OCI-LY3 (cell line): Measurements from ENCODE around the gene CDCP2.
"Not testable (repeated sequence)": the region's sequence is repeated elsewhere in the genome, so short reads cannot be mapped to it uniquely, and the experiment has no call there.

Experiments used
- H2AFZ ChIP-seq: fragments of 200-600, 300-600 bp; shearing (Covaris generic); 2 replicates; pipeline ENCODE4 v1.6.0; 2014; ENCODE audit warnings: antibody characterized with exemption, low read depth, low read length
- H3K27ac ChIP-seq: fragments of 200-600, 300-600 bp; sonication (generic); 2 replicates; pipeline ENCODE4 v1.5.1; 2014; ENCODE audit warnings: mild to moderate bottlenecking, low read length, moderate library complexity, mixed read lengths
- H3K27me3 ChIP-seq: fragments of 200-600, 300-600 bp; sonication (generic); 2 replicates; pipeline ENCODE4 v1.6.1; 2014; ENCODE audit warnings: low read depth, low read length, mixed read lengths
- H3K36me3 ChIP-seq: fragments of 200-600, 300-600 bp; sonication (generic); replicated peaks from 2 replicates; pipeline ENCODE3; 2014; ENCODE audit warnings: low read depth, low read length, mixed read lengths
- H3K4me1 ChIP-seq: fragments of 300-600, 200-600 bp; sonication (generic); 2 replicates; pipeline ENCODE4 v1.6.1; 2014; ENCODE audit warnings: low read length, mixed read lengths
- H3K4me2 ChIP-seq: fragments of 200-600, 300-600 bp; sonication (generic); 2 replicates; pipeline ENCODE4 v1.6.1; 2014; ENCODE audit warnings: low read length, mixed read lengths
- H3K4me3 ChIP-seq: fragments of 300-600, 200-600 bp; sonication (generic); 2 replicates; pipeline ENCODE4 v1.5.1; 2014; ENCODE audit warnings: antibody characterized with exemption, mild to moderate bottlenecking, low read length, moderate library complexity
- H3K79me2 ChIP-seq: fragments of 300-600, 200-600 bp; shearing (Covaris generic); 2 replicates; pipeline ENCODE4 v1.6.1; 2014; ENCODE audit warnings: mild to moderate bottlenecking, low read length, mixed read lengths
- H3K9ac ChIP-seq: fragments of 300-600, 200-600 bp; shearing (Covaris generic); 2 replicates; pipeline ENCODE4 v1.6.0; 2014; ENCODE audit warnings: mild to moderate bottlenecking, low read length, moderate library complexity
- H3K9me3 ChIP-seq: fragments of 200-600, 300-600 bp; shearing (Covaris generic); 2 replicates; pipeline ENCODE4 v1.6.1; 2014; ENCODE audit warnings: low read length, mixed read lengths; ENCODE audit not compliant: insufficient read depth
- H4K20me1 ChIP-seq: fragments of 200-600, 300-600 bp; sonication (generic); 2 replicates; pipeline ENCODE4 v1.6.1; 2016; ENCODE audit warnings: low read length, mixed read lengths; ENCODE audit not compliant: insufficient read depth
- EZH2phosphoT487 ChIP-seq: fragments of 200-600 bp; shearing (Covaris generic); IDR thresholded peaks from 2 replicates; pipeline ENCODE4 v1.6.1; 2018; ENCODE audit warnings: antibody characterized with exemption, mixed run types, low read depth
- TF ChIP-seq, protein P1 (sequence below): fragments of 200-600, 300-600 bp; sonication (generic); IDR thresholded peaks from 2 replicates; pipeline ENCODE4 v1.5.1; 2014; ENCODE audit warnings: antibody characterized with exemption, low read length, low read depth

The CDCP2 gene

DNA sequence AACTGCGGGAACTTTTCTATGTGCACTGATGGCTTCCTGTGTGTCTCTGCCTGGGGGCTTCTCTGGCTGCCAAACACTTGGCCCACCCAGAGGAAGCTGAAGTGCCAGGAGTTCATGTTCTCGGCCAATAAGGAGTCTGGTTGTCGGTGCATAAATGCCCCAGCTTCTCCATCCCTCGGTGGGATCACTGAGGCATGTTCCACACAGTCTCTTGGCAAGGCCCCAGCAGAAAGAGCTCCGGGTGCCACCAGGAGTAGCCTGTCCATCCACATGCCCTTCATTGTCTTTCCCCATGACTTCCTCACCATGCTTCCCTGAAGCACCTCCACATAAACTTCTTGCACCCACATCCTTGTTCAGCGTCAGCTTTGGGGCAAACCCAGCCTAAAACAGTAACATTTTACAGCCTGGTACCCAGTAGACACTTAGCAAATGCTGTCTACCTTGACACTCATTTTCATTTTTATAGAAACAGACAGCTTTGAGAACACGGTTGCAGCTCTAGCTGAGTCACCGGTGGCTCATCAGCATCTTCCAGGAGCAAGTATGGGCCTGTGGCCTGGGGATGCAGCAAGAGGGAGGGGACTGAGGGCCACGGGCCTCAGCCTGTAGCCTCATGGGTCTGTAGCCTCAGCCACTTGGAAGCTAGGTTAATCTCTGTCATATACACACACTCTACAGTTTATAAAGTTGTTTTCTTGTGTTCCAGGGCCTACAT lies 14.8 kb upstream of the CDCP2 start:
- H4K20me1 ChIP-seq = no peaks in the 10 kb centered on the region
- no peak for TF ChIP-seq EZH2phosphoT487
- TF ChIP-seq, protein P1, sequence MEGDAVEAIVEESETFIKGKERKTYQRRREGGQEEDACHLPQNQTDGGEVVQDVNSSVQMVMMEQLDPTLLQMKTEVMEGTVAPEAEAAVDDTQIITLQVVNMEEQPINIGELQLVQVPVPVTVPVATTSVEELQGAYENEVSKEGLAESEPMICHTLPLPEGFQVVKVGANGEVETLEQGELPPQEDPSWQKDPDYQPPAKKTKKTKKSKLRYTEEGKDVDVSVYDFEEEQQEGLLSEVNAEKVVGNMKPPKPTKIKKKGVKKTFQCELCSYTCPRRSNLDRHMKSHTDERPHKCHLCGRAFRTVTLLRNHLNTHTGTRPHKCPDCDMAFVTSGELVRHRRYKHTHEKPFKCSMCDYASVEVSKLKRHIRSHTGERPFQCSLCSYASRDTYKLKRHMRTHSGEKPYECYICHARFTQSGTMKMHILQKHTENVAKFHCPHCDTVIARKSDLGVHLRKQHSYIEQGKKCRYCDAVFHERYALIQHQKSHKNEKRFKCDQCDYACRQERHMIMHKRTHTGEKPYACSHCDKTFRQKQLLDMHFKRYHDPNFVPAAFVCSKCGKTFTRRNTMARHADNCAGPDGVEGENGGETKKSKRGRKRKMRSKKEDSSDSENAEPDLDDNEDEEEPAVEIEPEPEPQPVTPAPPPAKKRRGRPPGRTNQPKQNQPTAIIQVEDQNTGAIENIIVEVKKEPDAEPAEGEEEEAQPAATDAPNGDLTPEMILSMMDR = no peak
- H3K36me3 ChIP-seq = no peaks in the 10 kb centered on the region
- H2AFZ ChIP-seq = no peak overlapping the region
- no peak overlapping the region for H3K9ac ChIP-seq
- no peaks in the 10 kb centered on the region for H3K79me2 ChIP-seq
- H3K4me3 ChIP-seq = no peak overlapping the region
- H3K4me1 ChIP-seq = no peaks in the 10 kb centered on the region
- H3K9me3 ChIP-seq = no peaks in the 10 kb centered on the region
- no peak overlapping the region for H3K27ac ChIP-seq
- H3K27me3 ChIP-seq = no peaks in the 10 kb centered on the region
- H3K4me2 ChIP-seq = no peak overlapping the region

- not testable (repeated sequence) for H2AFZ ChIP-seq, H3K27ac ChIP-seq, H3K9me3 ChIP-seq
Observed at GRCh38 chr1:54166357-54166756, 13.6 kb upstream of the CDCP2 start.

DNA sequence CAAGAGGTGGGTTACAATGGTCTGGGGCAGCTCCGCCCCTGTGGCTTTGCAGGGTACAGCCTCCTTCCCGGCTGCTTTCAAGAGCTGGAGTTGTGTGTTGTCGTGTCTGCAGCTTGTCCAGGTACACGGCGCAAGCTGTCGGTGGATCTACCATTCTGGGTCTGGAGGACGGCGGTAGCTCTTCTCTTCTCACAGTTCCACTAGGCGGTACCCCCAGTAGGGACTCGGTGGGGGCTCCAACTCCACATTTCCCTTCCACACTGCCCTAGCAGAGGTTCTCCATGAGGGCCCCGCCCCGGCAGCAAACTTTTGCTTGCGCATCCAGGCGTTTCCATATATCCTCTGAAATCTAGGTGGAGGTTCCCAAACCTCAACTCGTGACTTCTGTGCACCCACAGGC lies 12.3 kb upstream of the CDCP2 start:
- H3K9me3 ChIP-seq = no peaks in the 10 kb centered on the region
- H3K4me2 ChIP-seq = no peak overlapping the region
- no peaks in the 10 kb centered on the region for H3K27me3 ChIP-seq
- H3K4me3 ChIP-seq = no peak overlapping the region
- H3K27ac ChIP-seq = no peak overlapping the region
- no peaks in the 10 kb centered on the region for H3K4me1 ChIP-seq
- no peak overlapping the region for H2AFZ ChIP-seq
- H4K20me1 ChIP-seq = no peaks in the 10 kb centered on the region
- no peaks in the 10 kb centered on the region for H3K36me3 ChIP-seq
- H3K9ac ChIP-seq = no peak overlapping the region
- TF ChIP-seq, protein P1 = no peak
- TF ChIP-seq EZH2phosphoT487 = no peak
- H3K79me2 ChIP-seq = no peaks in the 10 kb centered on the region

More at GRCh38 chr1:54166357-54166756, 13.6 kb upstream of the CDCP2 start:
- H3K4me2 ChIP-seq, H4K20me1 ChIP-seq, H3K9ac ChIP-seq, H3K36me3 ChIP-seq, H3K27me3 ChIP-seq, H3K4me3 ChIP-seq, H3K4me1 ChIP-seq, H3K79me2 ChIP-seq: not testable (repeated sequence)

DNA sequence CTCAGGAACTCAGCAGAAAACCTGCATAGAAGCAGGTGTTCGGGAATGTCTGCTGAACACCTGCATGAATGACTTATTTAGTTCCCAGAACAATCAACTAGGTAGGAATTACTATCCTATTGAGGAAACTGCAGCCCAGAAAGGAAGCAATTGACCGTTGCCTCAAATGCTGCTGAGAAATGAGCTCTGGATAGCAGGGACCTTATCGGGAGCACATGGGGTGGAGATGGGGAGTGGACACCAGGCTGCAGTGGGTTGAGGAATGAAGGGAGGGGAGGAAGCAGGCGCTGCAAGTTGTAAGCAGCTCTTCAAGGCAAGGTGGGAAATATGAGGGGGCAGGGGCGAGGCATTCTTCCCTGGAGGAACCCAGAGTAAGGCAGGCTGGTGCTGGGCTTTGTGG lies 10.8 kb upstream of the CDCP2 start:
- no peaks in the 10 kb centered on the region for H3K4me1 ChIP-seq

More for the DNA sequence above, 10.8 kb upstream of the CDCP2 start:
- no peak for TF ChIP-seq EZH2phosphoT487
- TF ChIP-seq, protein P1 = no peak
- Histone ChIP-seq H4K20me1 (no peaks in the 10 kb centered on the region), H3K27me3 (no peaks in the 10 kb centered on the region), H3K4me2 (no peak overlapping the region), H3K79me2 (no peaks in the 10 kb centered on the region), H3K9me3 (no peaks in the 10 kb centered on the region), H2AFZ (no peak overlapping the region), H3K9ac (no peak overlapping the region), H3K36me3 (no peaks in the 10 kb centered on the region), H3K4me3 (no peak overlapping the region), H3K27ac (no peak overlapping the region)
